Progenitor cell of endocrine pancreas (in vitro differentiated cells): Measurements from ENCODE around the gene B3GLCT. TPM values are rescaled to one million over a fixed set of nuclear protein-coding genes. Genes with fewer than 3 reads are reported as not detected.

Experiments used
- DNase-seq: peaks from one replicate; pipeline ENCODE4 v3.0.0; 2021; ENCODE audit warnings: low spot score; ENCODE audit not compliant: unreplicated experiment
- H3K27ac Mint-ChIP-seq: 2 replicates; pipeline ENCODE4 v1.8.0; 2021; ENCODE audit warnings: mild to moderate bottlenecking, moderate library complexity, mixed read lengths
- H3K27me3 Mint-ChIP-seq: 2 replicates; pipeline ENCODE4 v1.8.0; 2021; ENCODE audit warnings: mixed read lengths
- H3K36me3 Mint-ChIP-seq: 2 replicates; pipeline ENCODE4 v1.8.0; 2022; ENCODE audit warnings: mixed read lengths; ENCODE audit not compliant: insufficient read depth
- H3K4me1 Mint-ChIP-seq: 2 replicates; pipeline ENCODE4 v1.8.0; 2021; ENCODE audit warnings: low read depth, mixed read lengths
- H3K4me3 Mint-ChIP-seq: 2 replicates; pipeline ENCODE4 v1.8.0; 2021; ENCODE audit warnings: low read depth, mild to moderate bottlenecking, moderate library complexity, mixed read lengths
- H3K9me3 Mint-ChIP-seq: 2 replicates; pipeline ENCODE4 v1.8.0; 2021; ENCODE audit warnings: low read depth, mixed read lengths
- CTCF ChIP-seq: fragments of 200-600 bp; sonication (generic); IDR thresholded peaks from one replicate; pipeline ENCODE4 v1.5.0; 2021; ENCODE audit warnings: antibody characterized with exemption, mild to moderate bottlenecking; ENCODE audit not compliant: unreplicated experiment
- total RNA-seq: library from RNA; stranded (reverse); gene quantifications from 2 replicates; pipeline ENCODE4 v1.2.1, GENCODE V29; 2021

Gene B3GLCT
- total RNA-seq, 1 donor from 2014 or later, result 6.6 TPM

DNA sequence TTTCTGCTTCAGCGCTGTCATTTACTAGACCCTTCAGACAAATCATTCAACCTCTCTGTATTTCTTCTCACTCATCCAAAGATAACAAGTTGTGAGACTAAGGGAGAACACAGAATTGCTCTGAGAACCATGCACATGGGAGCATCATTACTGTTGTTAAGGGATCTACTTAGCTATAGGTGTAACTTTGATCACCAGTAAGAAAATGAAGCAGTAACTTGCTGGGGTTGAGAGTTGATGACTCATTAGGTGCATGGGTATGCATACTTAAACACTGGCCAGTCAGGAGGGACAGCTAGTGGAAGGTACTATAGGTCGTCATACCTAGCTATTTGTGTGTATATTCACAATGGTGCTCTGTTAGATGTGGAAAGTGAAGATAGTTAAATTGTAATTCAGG is 61.5 kb downstream of the B3GLCT start:
- Mint-ChIP-seq H3K36me3 (no peaks in the 10 kb centered on the region), H3K27ac (no peak overlapping the region), H3K4me3 (no peak overlapping the region), H3K4me1 (no peaks in the 10 kb centered on the region), H3K27me3 (no peaks in the 10 kb centered on the region), H3K9me3 (no peaks in the 10 kb centered on the region)
- no peak for DNase-seq
- TF ChIP-seq CTCF, result no peak

DNA sequence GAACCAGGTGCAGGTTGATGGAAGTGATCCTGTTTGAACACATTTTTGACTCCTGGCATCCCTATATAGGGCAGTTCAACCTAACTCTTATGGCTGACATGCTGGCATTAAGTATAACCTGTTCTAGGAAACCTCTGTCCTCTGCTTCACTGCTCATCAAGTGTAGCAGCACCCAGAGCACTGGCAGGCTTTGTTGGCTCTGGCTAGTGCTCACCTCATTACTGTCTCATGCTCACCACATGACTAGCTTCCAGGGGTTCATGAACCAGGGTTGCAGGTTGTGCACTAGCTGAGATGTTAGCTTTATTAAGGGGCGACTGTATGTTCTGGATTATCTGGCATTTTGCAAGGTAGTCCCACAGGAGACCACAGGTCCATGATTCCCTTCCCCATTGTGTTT is 63.6 kb downstream of the B3GLCT start:
- Mint-ChIP-seq H3K27ac (no peak overlapping the region), H3K9me3 (no peaks in the 10 kb centered on the region), H3K4me1 (no peaks in the 10 kb centered on the region), H3K27me3 (no peaks in the 10 kb centered on the region), H3K4me3 (no peak overlapping the region), H3K36me3 (peaks cover 3% of the 10 kb centered on the region)
- DNase-seq, result no peak
- no peak for TF ChIP-seq CTCF

DNA sequence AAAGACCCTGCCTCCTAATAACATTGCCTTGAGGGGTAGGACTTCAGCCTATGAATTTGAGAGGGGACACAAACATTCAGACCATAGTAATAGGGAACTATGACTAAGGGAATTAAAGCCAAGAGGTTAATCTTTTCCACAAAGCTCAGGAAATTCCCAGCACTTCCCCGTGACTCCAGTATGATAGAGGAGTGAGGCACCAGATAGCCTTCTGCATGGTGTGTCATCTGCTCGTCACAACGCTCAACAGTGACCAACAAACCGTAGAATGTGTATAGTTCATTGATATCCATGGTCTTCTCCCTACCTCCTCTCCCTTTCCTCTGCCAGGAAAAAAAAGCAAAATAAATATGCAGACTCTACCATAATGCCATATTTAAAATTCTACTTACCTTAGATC is 64.4 kb downstream of the B3GLCT start:
- TF ChIP-seq CTCF, result no peak
- no peak for DNase-seq
- H3K4me3 Mint-ChIP-seq, result no peak overlapping the region
- no peaks in the 10 kb centered on the region for H3K27me3 Mint-ChIP-seq
- no peaks in the 10 kb centered on the region for H3K4me1 Mint-ChIP-seq
- peaks cover 3% of the 10 kb centered on the region for H3K36me3 Mint-ChIP-seq
- H3K9me3 Mint-ChIP-seq, result no peaks in the 10 kb centered on the region
- no peak overlapping the region for H3K27ac Mint-ChIP-seq

DNA sequence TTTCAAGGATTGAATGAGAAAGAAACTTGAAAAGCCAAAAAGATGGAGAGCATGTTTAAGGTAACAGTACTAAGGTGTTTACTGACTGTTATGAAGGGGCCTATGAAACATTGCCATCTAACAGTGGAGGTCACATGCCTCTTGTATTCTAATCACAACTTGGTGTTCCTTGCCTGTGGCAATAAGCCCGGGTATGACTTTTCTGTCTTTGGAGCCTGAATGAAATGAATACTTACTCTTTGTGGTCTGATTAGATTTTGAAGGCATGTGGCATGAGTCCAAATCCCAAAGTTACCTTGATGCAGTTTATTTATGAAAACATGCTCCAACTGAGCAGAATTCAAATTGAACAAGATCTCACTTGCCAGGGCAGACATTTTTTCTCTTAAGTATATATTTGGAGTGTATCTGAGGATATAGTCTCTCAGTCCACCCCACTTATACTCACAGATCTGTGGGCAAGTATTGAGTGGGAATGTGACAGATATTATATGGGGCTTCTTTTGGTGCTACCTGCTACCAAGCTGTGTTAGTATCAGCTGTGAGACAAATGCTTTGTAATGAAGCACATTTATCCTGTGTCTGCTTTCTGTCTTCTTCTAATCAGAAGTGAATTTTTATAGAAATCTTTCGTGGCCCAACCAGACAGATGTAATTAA is 67.5 kb downstream of the B3GLCT start:
- H3K4me1 Mint-ChIP-seq, result no peaks in the 10 kb centered on the region
- H3K9me3 Mint-ChIP-seq, result peaks cover 12% of the 10 kb centered on the region
- DNase-seq, result no peak
- H3K4me3 Mint-ChIP-seq, result no peak overlapping the region
- no peak overlapping the region for H3K27ac Mint-ChIP-seq
- H3K27me3 Mint-ChIP-seq, result no peaks in the 10 kb centered on the region
- H3K36me3 Mint-ChIP-seq, result peaks cover 21% of the 10 kb centered on the region
- TF ChIP-seq CTCF, result no peak

DNA sequence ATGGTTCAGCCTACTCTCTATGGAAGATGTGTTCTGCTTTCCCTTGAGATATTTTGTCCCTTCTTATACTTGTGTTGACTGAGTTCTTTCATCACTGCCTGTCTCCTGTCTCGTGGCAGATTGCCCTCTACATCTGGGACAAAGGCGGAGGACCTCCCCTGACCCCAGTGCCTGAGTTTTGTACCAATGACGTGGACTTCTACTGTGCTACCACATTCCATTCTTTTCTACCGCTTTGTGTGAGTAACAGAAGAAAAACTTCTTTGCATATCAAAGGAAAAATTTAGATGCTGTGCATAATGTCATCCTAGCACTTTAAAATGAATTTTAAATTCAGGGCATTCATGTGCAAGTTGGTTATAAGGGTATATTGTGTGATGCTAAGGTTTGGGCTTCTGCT is 74.6 kb downstream of the B3GLCT start:
- no peak for DNase-seq
- no peaks in the 10 kb centered on the region for H3K4me1 Mint-ChIP-seq

More for the DNA sequence above, 74.6 kb downstream of the B3GLCT start:
- no peak for TF ChIP-seq CTCF
- Mint-ChIP-seq H3K27ac (no peak overlapping the region), H3K9me3 (peaks cover 20% of the 10 kb centered on the region), H3K36me3 (peaks cover 26% of the 10 kb centered on the region), H3K27me3 (no peaks in the 10 kb centered on the region), H3K4me3 (no peak overlapping the region)
